Left cardiac atrium (tissue), 2 donors: Measurements from ENCODE around the gene KHNYN. TPM values are rescaled to one million over a fixed set of nuclear protein-coding genes. Genes with fewer than 3 reads are reported as not detected.

Source experiments
- total RNA-seq, 2 donors: library from RNA; stranded (reverse); fragmentation: NEBNext Ultra II Directional; extraction: Animal tissue kit (Norgen Biotek cat#: 25700); gene quantifications; one replicate each; pipeline ENCODE4 v1.2.1, GENCODE V29; 2021
- donor health status: DM: no; HTN: yes; CAD: no; lungs with severe emphysema.
- donor health status: DM: yes; HTN: yes; CAD: no.

Gene KHNYN
- total RNA-seq, 2 donors from 2014 or later = 24.8 to 27.1 TPM

Other genes with a start within 250 kb of the KHNYN start
- 10 to 100 TPM; 11.8 to 30.2 TPM for gene IPO4, start 241.1 kb upstream of the KHNYN start, total RNA-seq
- 10 to 100 TPM; 30.7 to 34.0 TPM for gene TM9SF1, start 234.5 kb upstream of the KHNYN start, total RNA-seq
- under 1 TPM in 1 of 2 donors, not detected in 1; 0.21 TPM for gene TSSK4, start 224.3 kb upstream of the KHNYN start, total RNA-seq
- 10 to 100 TPM; 34.7 to 38.4 TPM for gene CHMP4A, start 216.5 kb upstream of the KHNYN start, total RNA-seq
- 10 to 100 TPM; 14.5 to 18.2 TPM for gene MDP1, start 213.9 kb upstream of the KHNYN start, total RNA-seq
- gene NEDD8, start 197.6 kb upstream of the KHNYN start, total RNA-seq = 100 to 1,000 TPM; 162 to 186 TPM
- gene GMPR2, start 197.0 kb upstream of the KHNYN start, total RNA-seq = 10 to 100 TPM; 24.1 to 34.1 TPM
- gene TINF2, start 187.3 kb upstream of the KHNYN start, total RNA-seq = 10 to 100 TPM; 45.3 to 49.2 TPM
- gene TGM1, start 166.8 kb upstream of the KHNYN start, total RNA-seq = 1 to 10 TPM; 5.5 to 6.4 TPM
- 10 to 100 TPM; 16.1 to 18.6 TPM for gene RABGGTA, start 158.4 kb upstream of the KHNYN start, total RNA-seq
- 1 to 10 TPM; 7.9 to 8.4 TPM for gene DHRS1, start 130.2 kb upstream of the KHNYN start, total RNA-seq
- 10 to 100 TPM; 17.5 to 21.7 TPM for gene NOP9, start 130.1 kb upstream of the KHNYN start, total RNA-seq
- gene CIDEB, start 122.0 kb upstream of the KHNYN start, total RNA-seq = 1 to 10 TPM; 6.4 to 6.9 TPM
- 1 to 10 TPM; 1.6 to 2.8 TPM for gene LTB4R2, start 119.8 kb upstream of the KHNYN start, total RNA-seq
- gene LTB4R, start 118.5 kb upstream of the KHNYN start, total RNA-seq = 1 to 10 TPM; 2.8 to 3.2 TPM
- 10 to 100 TPM; 19.2 to 43.9 TPM for gene ADCY4, start 94.9 kb upstream of the KHNYN start, total RNA-seq
- 1 to 10 TPM; 6.5 to 6.7 TPM for gene RIPK3, start 90.0 kb upstream of the KHNYN start, total RNA-seq
- gene NFATC4, start 61.8 kb upstream of the KHNYN start, total RNA-seq = 10 to 100 TPM; 23.9 to 30.9 TPM
- gene NYNRIN, start 31.0 kb upstream of the KHNYN start, total RNA-seq = 10 to 100 TPM in 1 of 2 donors, 1 to 10 TPM in 1; 6.5 to 12.0 TPM
- gene CBLN3, start 286 bp upstream of the KHNYN start, total RNA-seq = 1 to 10 TPM; 2.2 to 2.5 TPM
- gene SDR39U1, start 12.8 kb downstream of the KHNYN start, total RNA-seq = 10 to 100 TPM; 72.0 to 78.8 TPM
- 1 to 10 TPM in 1 of 2 donors, under 1 TPM in 1; 0.42 to 5.2 TPM for gene CMA1, start 78.3 kb downstream of the KHNYN start, total RNA-seq
- gene CTSG, start 146.3 kb downstream of the KHNYN start, total RNA-seq = 1 to 10 TPM; 2.4 to 5.3 TPM
- 1 to 10 TPM in 1 of 2 donors, not detected in 1; 2.0 TPM for gene GZMH, start 179.7 kb downstream of the KHNYN start, total RNA-seq
- under 1 TPM; 0.47 to 0.73 TPM for gene GZMB, start 204.2 kb downstream of the KHNYN start, total RNA-seq